PFSK-1 (cell line): ENCODE results near the gene VDAC1.

Experiments
- POLR2AphosphoS5 ChIP-seq: IDR thresholded peaks from 2 replicates; pipeline ENCODE4 v1.6.1; 2012; ENCODE audit warnings: low read depth, mild to moderate bottlenecking, control low read depth, low read length, moderate library complexity
- REST ChIP-seq, 2 experiments: IDR thresholded peaks; 2 replicates each; pipeline versions ENCODE4 v1.6.1 to v1.8.0; 2011 to 2012; ENCODE audit warnings: low read depth in 2 of 2, low read length in 2 of 2, control low read depth in 1 of 2, inconsistent platforms in 1 of 2, mild to moderate bottlenecking in 1 of 2, moderate library complexity in 1 of 2; ENCODE audit not compliant: insufficient read depth in 1 of 2
- SIN3A ChIP-seq: IDR thresholded peaks from 2 replicates; pipeline ENCODE4 v1.6.1; 2012; ENCODE audit warnings: mild to moderate bottlenecking, low read length, moderate library complexity, borderline replicate concordance; ENCODE audit not compliant: insufficient read depth

- TF ChIP-seq POLR2AphosphoS5 (no peak), REST (IDR thresholded peaks at IDR 0.05; ENCODE audit: insufficient read depth in 1 of 2, low read depth in 2 of 2, low read length in 2 of 2) (no peak), SIN3A (no peak)
These were observed 8.8 kb downstream of the VDAC1 start for GRCh38 chr5:133995883-133996563.
